Keratinocyte (primary cell): Measurements from ENCODE around the gene NBEAL2. TPM values are rescaled to one million over a fixed set of nuclear protein-coding genes. Genes with fewer than 3 reads are reported as not detected.

Experiments
- DNase-seq: peaks from one replicate; pipeline ENCODE4 v3.0.0-alpha.2; 2011; ENCODE audit warnings: low read depth, missing footprints, low spot score
- FAIRE-seq: peaks from 2 replicates; lab custom pipeline; 2011; peaks lifted over from hg19 to GRCh38; lab: Jason Lieb, UNC
- H2AFZ ChIP-seq: 2 replicates; pipeline ENCODE4 v1.6.0; 2012; ENCODE audit warnings: low read length, control low read depth, inconsistent platforms; ENCODE audit not compliant: control insufficient read depth
- H3K27ac ChIP-seq: 2 replicates; pipeline ENCODE4 v1.5.1; 2011; ENCODE audit warnings: low read length; ENCODE audit not compliant: control insufficient read depth, insufficient read depth
- H3K27me3 ChIP-seq: 3 replicates; pipeline ENCODE4 v1.6.0; 2011; ENCODE audit warnings: low read length; ENCODE audit not compliant: control insufficient read depth, insufficient read depth; ENCODE audit errors: extremely low read depth
- H3K36me3 ChIP-seq, 2 experiments: 2 replicates in 1 of 2; 3 replicates in 1 of 2; pipeline ENCODE4 v1.5.1; 2011; ENCODE audit warnings: low read length in 2 of 2, mild to moderate bottlenecking in 1 of 2; ENCODE audit not compliant: control insufficient read depth in 2 of 2, insufficient read depth in 2 of 2; ENCODE audit errors: extremely low read depth in 1 of 2
- H3K4me1 ChIP-seq: 3 replicates; pipeline ENCODE4 v1.5.1; 2011; ENCODE audit warnings: low read length; ENCODE audit not compliant: control insufficient read depth, insufficient read depth; ENCODE audit errors: extremely low read depth
- H3K4me2 ChIP-seq: 3 replicates; pipeline ENCODE4 v1.6.0; 2011; ENCODE audit warnings: low read depth, low read length; ENCODE audit not compliant: control insufficient read depth, insufficient read depth; ENCODE audit errors: extremely low read depth
- H3K4me3 ChIP-seq, 3 experiments: fragments of 200-600 bp in 1 of 3; sonication (generic) in 1 of 3; 2 replicates in 2 of 3; 3 replicates in 1 of 3; pipeline ENCODE4 v1.5.1; 2011 to 2016; ENCODE audit warnings: low read length in 3 of 3, mild to moderate bottlenecking in 3 of 3, control low read depth in 2 of 3, inconsistent platforms in 1 of 3, low read depth in 1 of 3, mixed read lengths in 1 of 3, mixed run types in 1 of 3, moderate library complexity in 1 of 3; ENCODE audit not compliant: control insufficient read depth in 2 of 3, insufficient read depth in 2 of 3; ENCODE audit errors: extremely low read depth in 1 of 3
- H3K79me2 ChIP-seq: 2 replicates; pipeline ENCODE4 v1.6.0; 2012; ENCODE audit warnings: low read length; ENCODE audit not compliant: control insufficient read depth, insufficient read depth
- H3K9ac ChIP-seq: 3 replicates; pipeline ENCODE4 v1.6.0; 2011; ENCODE audit warnings: low read length; ENCODE audit not compliant: control insufficient read depth, insufficient read depth; ENCODE audit errors: extremely low read depth
- H3K9me1 ChIP-seq: 3 replicates; pipeline ENCODE4 v1.6.0; 2011; ENCODE audit warnings: low read length; ENCODE audit not compliant: control insufficient read depth, insufficient read depth; ENCODE audit errors: extremely low read depth
- H3K9me3 ChIP-seq: 2 replicates; pipeline ENCODE4 v1.5.1; 2012; ENCODE audit warnings: low read depth, low read length; ENCODE audit not compliant: control insufficient read depth
- H4K20me1 ChIP-seq: 3 replicates; pipeline ENCODE4 v1.6.0; 2011; ENCODE audit warnings: low read length; ENCODE audit not compliant: control insufficient read depth, insufficient read depth; ENCODE audit errors: extremely low read depth
- EZH2 ChIP-seq: IDR thresholded peaks from one replicate; pipeline ENCODE4 v1.6.1; 2012; ENCODE audit warnings: inconsistent platforms, mild to moderate bottlenecking, low read length, moderate library complexity
- dilution Hi-C: fragments of 300-500 bp; cut with MboI; formaldehyde crosslinking; loops from one replicate; pipeline ENCODE4 v1.7.0; 2020; ENCODE audit warnings: low sequenced_read_pairs; ENCODE audit not compliant: extremely low pct_ligation_motif_present
- polyA plus RNA-seq, 5 experiments: library from polyadenylated mRNA; depleted of rRNA in 3 of 5; stranded (reverse) in 3 of 5; stranded (forward) in 1 of 5; unstranded in 1 of 5; fragments of >200 nt; gene quantifications; 1 replicate in 1 of 5; 2 replicates in 3 of 5; 3 replicates in 1 of 5; pipeline versions ENCODE4 v1.2.1 to v1.2.3, GENCODE V29; 2011 to 2012; ENCODE audit warnings: missing spikeins in 2 of 5, low read depth in 1 of 5, low replicate concordance in 1 of 5
- TF ChIP-seq, protein P1 (sequence below), 3 experiments: IDR thresholded peaks in 1 of 3; conservative IDR thresholded peaks in 1 of 3; optimal IDR thresholded peaks in 1 of 3; 2 replicates in 2 of 3; 3 replicates in 1 of 3; pipeline versions ENCODE3 to v1.5.1; 2011; ENCODE audit warnings: low read length in 3 of 3, mild to moderate bottlenecking in 3 of 3, moderate library complexity in 2 of 3, control low read depth in 1 of 3, inconsistent platforms in 1 of 3; ENCODE audit not compliant: insufficient read depth in 2 of 3; ENCODE audit errors: extremely low read depth in 1 of 3

The NBEAL2 gene
- polyA plus RNA-seq, 1 donor (not counting 4 experiments of a cell fraction or from before 2014, with no cell fraction given): 22.8 TPM

DNA sequence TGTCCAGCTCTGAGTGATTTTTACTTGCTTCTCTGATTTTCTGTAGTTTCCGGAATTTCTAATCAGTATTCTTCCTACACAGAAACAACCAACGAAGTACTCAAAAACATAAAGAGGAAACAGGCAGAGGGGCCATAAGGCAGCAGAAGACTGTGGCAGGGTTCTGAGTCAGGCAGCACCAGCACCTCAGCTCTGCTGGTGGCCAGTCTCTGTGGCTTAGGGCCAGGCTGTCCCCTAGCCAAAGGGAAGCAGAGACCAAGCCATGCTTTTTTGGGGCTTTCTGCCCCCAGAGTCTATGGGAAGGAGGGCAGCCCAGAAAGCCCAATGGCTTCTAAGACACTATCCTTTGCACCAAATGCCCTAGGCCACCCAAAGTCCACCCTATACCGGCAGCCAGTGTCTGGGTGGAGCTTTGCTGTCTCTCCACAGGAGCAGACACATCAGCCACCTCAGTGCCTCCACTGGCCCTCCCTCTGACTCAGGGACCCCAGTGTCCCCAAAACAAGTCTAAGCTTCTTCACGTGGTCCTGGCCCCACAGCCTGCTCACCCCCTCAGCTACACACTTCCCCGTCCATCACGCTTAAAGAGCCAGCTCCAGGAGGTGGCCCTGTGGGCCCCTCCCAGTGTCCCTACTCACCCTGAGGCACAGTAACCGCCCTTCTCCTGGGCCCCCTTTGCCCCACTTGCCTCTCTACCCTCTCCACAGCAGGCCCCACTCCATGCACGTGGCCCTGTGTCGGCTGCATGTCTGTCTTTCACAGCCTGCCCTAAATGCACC is 49.1 kb upstream of the NBEAL2 start:
- dilution Hi-C loops: no loop called here
- FAIRE-seq: no peak

DNA sequence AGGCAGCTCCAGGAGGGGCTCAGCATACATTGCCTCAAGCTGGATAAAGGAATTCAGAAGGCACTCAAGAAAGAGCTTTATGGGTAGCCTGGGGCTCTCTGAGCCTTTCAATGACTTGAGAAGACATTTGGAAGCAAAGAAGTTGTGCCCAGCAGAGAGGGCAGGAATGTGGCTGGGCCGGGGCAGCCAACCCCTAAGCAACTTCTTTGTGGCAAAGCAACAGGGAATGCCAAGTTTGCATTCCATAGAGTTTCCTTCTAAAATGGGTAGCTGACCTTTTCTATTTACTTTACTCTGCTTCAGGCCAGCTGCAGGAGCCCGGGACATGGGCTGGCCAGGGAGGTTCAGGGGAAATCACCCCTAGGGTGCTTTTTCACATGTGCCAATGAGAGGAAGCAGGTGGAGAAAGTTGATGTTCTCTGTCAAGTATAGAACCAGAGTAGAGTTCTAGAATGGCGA is 48.5 kb upstream of the NBEAL2 start:
- Histone ChIP-seq H3K79me2 (peaks cover 55% of the 10 kb centered on the region), H3K27me3 (no peaks in the 10 kb centered on the region), H3K27ac (peak overlapping the region; percentile 16), H3K9me1 (peaks cover 9% of the 10 kb centered on the region), H3K36me3 (peaks cover 9 to 20% of the 10 kb centered on the region in 2 experiments), H3K9me3 (no peaks in the 10 kb centered on the region), H3K4me1 (peaks cover 47% of the 10 kb centered on the region), H2AFZ (no peak overlapping the region), H3K4me2 (no peak overlapping the region), H3K9ac (no peak overlapping the region), H4K20me1 (no peaks in the 10 kb centered on the region), H3K4me3 (no peak overlapping the region)
- DNase-seq (no peak), FAIRE-seq (no peak)
- no peak for TF ChIP-seq EZH2
- TF ChIP-seq, protein P1, sequence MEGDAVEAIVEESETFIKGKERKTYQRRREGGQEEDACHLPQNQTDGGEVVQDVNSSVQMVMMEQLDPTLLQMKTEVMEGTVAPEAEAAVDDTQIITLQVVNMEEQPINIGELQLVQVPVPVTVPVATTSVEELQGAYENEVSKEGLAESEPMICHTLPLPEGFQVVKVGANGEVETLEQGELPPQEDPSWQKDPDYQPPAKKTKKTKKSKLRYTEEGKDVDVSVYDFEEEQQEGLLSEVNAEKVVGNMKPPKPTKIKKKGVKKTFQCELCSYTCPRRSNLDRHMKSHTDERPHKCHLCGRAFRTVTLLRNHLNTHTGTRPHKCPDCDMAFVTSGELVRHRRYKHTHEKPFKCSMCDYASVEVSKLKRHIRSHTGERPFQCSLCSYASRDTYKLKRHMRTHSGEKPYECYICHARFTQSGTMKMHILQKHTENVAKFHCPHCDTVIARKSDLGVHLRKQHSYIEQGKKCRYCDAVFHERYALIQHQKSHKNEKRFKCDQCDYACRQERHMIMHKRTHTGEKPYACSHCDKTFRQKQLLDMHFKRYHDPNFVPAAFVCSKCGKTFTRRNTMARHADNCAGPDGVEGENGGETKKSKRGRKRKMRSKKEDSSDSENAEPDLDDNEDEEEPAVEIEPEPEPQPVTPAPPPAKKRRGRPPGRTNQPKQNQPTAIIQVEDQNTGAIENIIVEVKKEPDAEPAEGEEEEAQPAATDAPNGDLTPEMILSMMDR (optimal IDR thresholded peaks at IDR 0.05 in 1 of 3, IDR thresholded peaks at IDR 0.05 in 1 of 3, conservative IDR thresholded peaks at IDR 0.05 in 1 of 3; ENCODE audit: extremely low read depth in 1 of 3, insufficient read depth in 2 of 3, low read length in 3 of 3): no peak
- dilution Hi-C loops: no loop called here

More for the DNA sequence above, 49.1 kb upstream of the NBEAL2 start:
- peaks cover 13 to 26% of the 10 kb centered on the region in 2 experiments for H3K36me3 ChIP-seq
- no peak overlapping the region for H3K4me3 ChIP-seq
- peaks cover 55% of the 10 kb centered on the region for H3K79me2 ChIP-seq
- H3K4me2 ChIP-seq: no peak overlapping the region
- H3K27ac ChIP-seq: peak overlapping the region; percentile 16
- H3K9me3 ChIP-seq: no peaks in the 10 kb centered on the region
- H2AFZ ChIP-seq: no peak overlapping the region
- H3K27me3 ChIP-seq: no peaks in the 10 kb centered on the region
- no peak for DNase-seq
- peaks cover 9% of the 10 kb centered on the region for H3K9me1 ChIP-seq
- H4K20me1 ChIP-seq: no peaks in the 10 kb centered on the region
- no peak overlapping the region for H3K9ac ChIP-seq
- TF ChIP-seq, protein P1 (optimal IDR thresholded peaks at IDR 0.05 in 1 of 3, IDR thresholded peaks at IDR 0.05 in 1 of 3, conservative IDR thresholded peaks at IDR 0.05 in 1 of 3; ENCODE audit: extremely low read depth in 1 of 3, insufficient read depth in 2 of 3, low read length in 3 of 3): no peak
- TF ChIP-seq EZH2: no peak
- peaks cover 41% of the 10 kb centered on the region for H3K4me1 ChIP-seq
